Measurements from ENCODE around the gene SRSF3. TPM values are rescaled to one million over a fixed set of nuclear protein-coding genes. Genes with fewer than 3 reads are reported as not detected.

The SRSF3 gene
- total RNA-seq, result 277 and 466 TPM in 2 replicates

DNA sequence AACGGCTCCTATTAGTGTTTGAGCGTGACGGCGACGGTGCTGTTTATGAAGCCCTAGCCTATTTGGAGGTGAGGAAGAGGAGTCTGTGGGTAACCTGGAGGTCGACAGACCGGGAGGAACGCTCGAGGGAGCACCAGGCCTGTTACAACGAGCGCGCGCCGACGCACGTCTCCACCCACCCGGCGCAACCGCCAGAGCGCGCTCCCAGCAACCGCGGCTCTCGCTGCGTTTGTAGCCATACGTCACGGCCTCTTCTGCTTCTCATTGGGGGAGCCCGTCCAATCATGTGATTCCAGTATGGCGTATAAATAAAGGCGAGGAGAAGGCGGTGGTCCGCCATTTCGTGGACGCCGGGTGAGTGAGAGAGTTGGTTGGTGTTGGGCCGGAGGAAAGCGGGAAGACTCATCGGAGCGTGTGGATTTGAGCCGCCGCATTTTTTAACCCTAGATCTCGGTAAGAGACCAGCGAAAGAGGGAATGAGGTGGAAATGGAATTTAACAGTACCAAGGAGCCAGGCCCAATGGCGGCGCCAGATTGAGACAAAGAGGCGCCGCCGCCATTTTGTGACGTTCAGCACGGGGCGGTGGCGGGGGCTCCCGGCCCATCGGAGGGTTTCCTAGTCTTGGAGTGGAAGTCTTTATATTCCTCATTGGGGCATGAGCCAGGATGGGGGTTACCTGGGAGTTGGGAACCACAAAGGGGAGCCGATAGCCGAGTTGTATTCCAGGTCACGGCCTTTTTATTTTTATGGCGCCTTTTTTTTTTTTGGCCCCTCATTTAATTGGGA lies at the start of gene SRSF3:
TSS of gene SRSF3 (plus strand) at position 334 of the 787 bp plus-strand sequence. CDS start 2,401 bp downstream, outside the sequence.

DNA sequence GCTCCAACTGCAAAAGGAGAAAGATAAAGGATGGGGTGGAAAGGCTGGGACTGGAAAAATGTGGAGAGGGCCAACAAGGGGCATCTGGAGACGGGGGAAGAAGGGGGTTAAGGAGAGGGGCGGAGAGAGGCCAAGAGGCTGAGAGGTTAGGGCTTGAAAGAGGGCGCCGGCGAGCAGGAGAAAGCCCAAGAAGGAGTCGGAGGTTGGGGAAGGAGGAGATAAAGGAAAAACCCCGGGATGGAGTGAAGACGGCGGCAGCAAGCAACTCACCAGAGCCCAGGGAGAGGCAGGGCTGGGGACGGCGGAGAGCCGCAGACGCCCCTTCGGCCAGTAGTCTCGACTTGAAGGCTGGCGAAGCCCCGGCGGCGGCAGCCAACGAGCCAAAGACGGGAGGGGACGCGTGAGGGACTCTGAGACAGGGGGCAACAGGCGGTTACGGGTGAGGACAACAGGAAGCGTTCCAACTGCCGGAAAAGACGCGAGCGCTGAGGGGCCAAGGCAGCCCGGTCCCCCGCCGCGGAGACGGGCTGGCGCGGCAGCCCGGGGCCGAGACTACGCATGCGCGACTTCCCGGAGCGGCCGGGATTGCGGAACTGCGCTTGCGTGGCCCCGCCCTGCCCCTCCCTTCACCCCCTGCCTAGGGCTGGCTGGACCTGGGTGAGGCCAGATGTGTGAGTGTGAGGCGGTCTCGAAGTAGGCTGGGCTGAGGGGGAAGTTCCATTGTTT lies 47.1 kb upstream of the SRSF3 start, which contains the start of gene STK38:
TSS of gene STK38 (minus strand) at position 560 of the 726 bp plus-strand sequence. CDS start 7,277 bp downstream, outside the sequence.

Small RNAs within 50 kb of the gene (small RNA-seq; reads per million reads assigned to genes)
- gene MIR3925 (not detected), gene RNU1-88P (4.2 reads per million, percentile 88 among the genes with 10 or more reads in this experiment)

Other genes starting within 250 kb of the SRSF3 start
- gene ETV7, start 206.7 kb upstream of the SRSF3 start, total RNA-seq, result 3.8 and 6.7 TPM in 2 replicates
- gene PXT1, start 151.5 kb upstream of the SRSF3 start, total RNA-seq, result 0.13 TPM in 1 of 2 replicates, not detected in the other
- gene KCTD20, start 151.4 kb upstream of the SRSF3 start, total RNA-seq, result 165 and 257 TPM in 2 replicates
- gene STK38, start 46.9 kb upstream of the SRSF3 start, total RNA-seq, result 41.3 and 55.6 TPM in 2 replicates
- gene CDKN1A, start 84.4 kb downstream of the SRSF3 start, total RNA-seq, result 179 and 284 TPM in 2 replicates
- gene RAB44, start 103.5 kb downstream of the SRSF3 start, total RNA-seq, result under 0.01 and 0.13 TPM in 2 replicates
- gene CPNE5, start 245.1 kb downstream of the SRSF3 start, total RNA-seq, result 0.65 and 0.76 TPM in 2 replicates